DMS 273 treated with DMSO at 0.1 percent for 48 hours (cell line): Measurements from ENCODE around the gene ISG20L2.
A peak's percentile ranks its signal among the peaks of the same experiment; 100 is the strongest.

Experiments used
- DNase-seq: peaks from one replicate; lab custom pipeline; 2025; lab: John Stamatoyannopoulos, UW

ISG20L2 gene

GRCh38 chr1:156689035-156689952 lies 39.3 kb downstream of the ISG20L2 start:
- DNase-seq: peak; percentile 62

- no peak for DNase-seq
Measured at GRCh38 chr1:156684227-156684782, 44.3 kb downstream of the ISG20L2 start.

- DNase-seq: no peak
Measured at GRCh38 chr1:156682166-156682890, 46.2 kb downstream of the ISG20L2 start.

GRCh38 chr1:156681196-156681960 lies 47.2 kb downstream of the ISG20L2 start:
- no peak for DNase-seq

GRCh38 chr1:156680056-156680455 lies 48.5 kb downstream of the ISG20L2 start:
- no peak for DNase-seq

- DNase-seq: peak; percentile 61
Measured at GRCh38 chr1:156677616-156678596, 50.7 kb downstream of the ISG20L2 start.

GRCh38 chr1:156676820-156677615 lies 51.5 kb downstream of the ISG20L2 start, which contains the start of gene NES:
NES (minus strand) TSS chr1:156677407; CDS start chr1:156677264, 143 bp downstream.
- no peak for DNase-seq

GRCh38 chr1:156676114-156676819 lies 52.3 kb downstream of the ISG20L2 start:
- no peak for DNase-seq

GRCh38 chr1:156675210-156676113 lies 53.1 kb downstream of the ISG20L2 start:
- DNase-seq: no peak

GRCh38 chr1:156673387-156674121 lies 55.0 kb downstream of the ISG20L2 start:
- DNase-seq: no peak
